Measurements from ENCODE around the gene DIP2A. TPM values are rescaled to one million over a fixed set of nuclear protein-coding genes. Genes with fewer than 3 reads are reported as not detected.
"Not testable (repeated sequence)": the region's sequence is repeated elsewhere in the genome, so short reads cannot be mapped to it uniquely, and the experiment has no call there.

DIP2A gene
- total RNA-seq, 2 experiments from 2014 or later: 52.9 to 53.2 TPM

DNA sequence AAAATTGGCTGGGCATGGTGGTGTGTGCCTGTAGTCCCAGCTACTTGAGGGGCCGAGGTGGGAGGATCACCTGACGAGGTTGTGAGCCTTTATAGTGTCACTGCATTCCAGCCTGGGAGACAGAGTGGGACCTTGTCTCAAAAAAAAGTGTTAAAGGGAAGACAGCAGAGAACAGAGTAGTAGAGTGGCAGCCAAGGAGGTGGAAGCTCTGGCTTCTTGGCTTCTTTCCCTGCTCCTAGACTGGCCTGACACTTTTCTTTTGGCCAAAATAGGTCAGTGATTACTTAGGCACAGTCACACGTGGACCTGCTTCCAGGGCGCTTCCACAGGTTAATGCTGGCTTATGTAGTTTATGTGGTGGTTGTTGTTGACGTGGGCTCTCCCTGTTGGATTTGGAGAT is 3.2 kb downstream of the DIP2A start:
- POLR2A ChIA-PET: interaction anchor here (6.9 kb wide), 1 partner anchor 38 kb away, joined by 61 read pairs; no protein-coding TSS in a partner anchor
- CTCF ChIA-PET: interaction anchor here (1.3 kb wide), 1 partner anchor 10 kb away, joined by 3 read pairs; no protein-coding TSS in a partner anchor
- Mint-ChIP-seq H3K36me3 (ENCODE audit: low read depth) (peaks cover 22% of the 10 kb centered on the region), H3K27ac (no peak overlapping the region), H3K9me3 (no peaks in the 10 kb centered on the region), H3K27me3 (no peaks in the 10 kb centered on the region), H3K4me1 (peaks cover 25% of the 10 kb centered on the region), H3K4me3 (no peak overlapping the region)
- DNase-seq: no peak

DNA sequence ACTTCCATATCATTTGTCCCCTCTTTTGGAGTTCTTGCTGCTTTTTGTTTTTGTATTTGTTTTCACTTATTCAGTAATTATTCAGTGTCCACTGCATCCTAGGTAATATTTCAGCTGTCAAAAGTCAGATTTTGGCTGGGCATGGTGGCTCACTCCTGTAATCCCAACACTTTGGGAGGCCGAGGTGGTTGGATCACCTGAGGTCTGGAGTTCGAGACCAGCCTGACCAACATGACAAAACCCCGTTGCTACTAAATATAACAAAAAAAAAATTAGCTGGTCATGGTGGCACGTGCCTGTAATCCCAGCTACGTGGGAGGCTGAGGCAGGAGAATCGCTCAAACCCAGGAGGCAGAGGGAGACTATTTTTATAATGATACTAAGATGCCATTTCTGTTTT is 6.5 kb downstream of the DIP2A start:
- peaks cover 15% of the 10 kb centered on the region for H3K4me1 Mint-ChIP-seq
- ChIA-PET CTCF (interaction anchor here (1.0 kb wide), 1 partner anchor 13 kb away, joined by 3 read pairs; no protein-coding TSS in a partner anchor), POLR2A (interaction anchor here (0.6 kb wide), 1 partner anchor 169 kb away, joined by 3 read pairs; no protein-coding TSS in a partner anchor)
- not testable (repeated sequence) for H3K27me3 Mint-ChIP-seq, DNase-seq, H3K27ac Mint-ChIP-seq, H3K4me3 Mint-ChIP-seq, H3K9me3 Mint-ChIP-seq
- H3K36me3 Mint-ChIP-seq (ENCODE audit: low read depth): peaks cover 24% of the 10 kb centered on the region

DNA sequence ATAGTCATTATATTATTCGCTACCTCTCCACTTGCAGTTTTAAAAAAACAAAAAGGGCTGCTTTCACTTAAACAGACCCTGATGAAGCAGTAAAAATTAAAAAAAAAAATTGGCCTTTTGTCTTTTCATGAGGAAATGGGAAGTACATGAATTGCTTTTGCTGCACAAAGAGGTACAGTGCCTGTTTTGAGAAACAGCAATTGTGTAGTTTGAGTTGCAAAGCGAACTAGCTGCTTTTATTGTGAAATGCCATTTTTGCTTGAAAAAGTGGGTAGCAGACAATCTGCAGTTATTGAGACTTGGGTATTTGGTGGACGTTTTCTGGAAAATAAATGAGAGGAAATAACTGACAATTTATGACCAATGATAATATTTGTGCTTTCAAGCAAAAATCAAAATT is 7.0 kb downstream of the DIP2A start:
- ChIA-PET CTCF (interaction anchor here (0.7 to 1.0 kb wide), 2 partner anchors 13 to 117 kb away, joined by 3 read pairs; no protein-coding TSS in a partner anchor), POLR2A (interaction anchor here (0.6 to 1.1 kb wide), 2 partner anchors 36 to 169 kb away, joined by 3 to 4 read pairs; no protein-coding TSS in a partner anchor)
- Mint-ChIP-seq H3K9me3 (no peaks in the 10 kb centered on the region), H3K4me1 (peaks cover 11% of the 10 kb centered on the region), H3K27me3 (no peaks in the 10 kb centered on the region), H3K4me3 (no peak overlapping the region), H3K36me3 (ENCODE audit: low read depth) (peaks cover 24% of the 10 kb centered on the region), H3K27ac (no peak overlapping the region)
- DNase-seq: no peak

DNA sequence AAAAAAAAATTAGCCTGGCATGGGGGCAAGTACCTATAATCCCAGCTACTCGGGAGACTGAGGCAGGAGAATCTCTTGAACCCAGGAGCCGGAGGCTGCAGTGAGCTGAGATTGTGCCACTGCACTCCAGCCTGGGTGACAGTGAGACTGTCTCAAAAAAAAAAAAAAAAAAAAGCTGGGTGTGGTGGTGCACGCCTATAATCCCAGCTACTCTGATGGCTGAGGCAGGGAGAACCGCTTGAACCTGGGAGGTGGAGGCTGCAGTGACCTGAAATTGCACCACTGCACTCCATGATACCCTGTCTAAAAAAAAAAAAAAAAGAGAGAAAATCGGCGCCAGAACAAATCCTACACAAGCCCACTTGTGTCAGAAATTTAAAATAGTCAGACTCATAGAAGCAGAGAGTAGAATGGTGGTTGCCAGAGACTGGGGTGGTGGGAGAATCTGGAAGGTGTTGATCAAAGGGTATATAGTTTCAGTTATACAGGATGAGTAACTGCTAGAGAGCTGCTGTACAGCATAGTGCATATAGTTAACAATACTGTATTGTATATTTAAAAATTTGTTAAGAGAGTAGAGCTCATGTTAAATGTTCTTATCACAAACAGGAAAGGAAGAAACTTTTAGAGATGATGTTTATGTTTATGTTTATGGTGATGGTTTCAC is 9.6 kb downstream of the DIP2A start:
- peaks cover 17% of the 10 kb centered on the region for H3K4me1 Mint-ChIP-seq
- CTCF ChIA-PET: no interaction called here
- peaks cover 24% of the 10 kb centered on the region for H3K36me3 Mint-ChIP-seq (ENCODE audit: low read depth)
- H3K4me3 Mint-ChIP-seq: no peak overlapping the region
- DNase-seq: no peak
- H3K27me3 Mint-ChIP-seq: no peaks in the 10 kb centered on the region
- H3K27ac Mint-ChIP-seq: no peak overlapping the region
- POLR2A ChIA-PET: interaction anchor here (0.6 to 3.4 kb wide), 3 partner anchors 9 to 1154 kb away, joined by 3 to 21 read pairs (median 4); partner anchors contain the start of gene DIP2A
- H3K9me3 Mint-ChIP-seq: no peaks in the 10 kb centered on the region

DNA sequence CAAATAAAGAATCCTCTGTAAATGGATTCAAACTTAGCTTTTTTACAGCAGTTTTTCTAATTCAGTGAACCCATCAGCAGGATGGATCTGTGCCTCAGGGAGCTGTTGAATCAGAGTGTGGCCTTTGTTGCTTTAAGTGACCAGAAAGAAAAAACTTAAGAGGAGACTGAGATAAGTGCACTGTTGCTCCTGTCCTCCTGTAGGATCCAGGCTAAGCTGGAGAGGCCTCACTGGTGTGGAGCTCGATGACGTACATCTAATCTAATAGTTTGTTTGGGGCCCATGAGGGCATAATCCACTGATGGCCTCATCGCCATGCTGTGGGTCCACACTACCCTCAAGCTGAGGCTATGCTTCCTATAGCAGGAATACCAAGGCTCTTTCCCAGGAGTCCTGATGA is 10.6 kb downstream of the DIP2A start:
- no peak overlapping the region for H3K27ac Mint-ChIP-seq
- no peak for DNase-seq
- CTCF ChIA-PET: interaction anchor here (1.0 kb wide), 1 partner anchor 13 kb away, joined by 4 read pairs; no protein-coding TSS in a partner anchor
- POLR2A ChIA-PET: interaction anchor here (1.5 to 3.4 kb wide), 2 partner anchors 11 to 90 kb away, joined by 4 to 21 read pairs; partner anchors contain the start of gene DIP2A
- H3K4me3 Mint-ChIP-seq: no peak overlapping the region
- no peaks in the 10 kb centered on the region for H3K27me3 Mint-ChIP-seq
- peaks cover 22% of the 10 kb centered on the region for H3K4me1 Mint-ChIP-seq
- H3K36me3 Mint-ChIP-seq (ENCODE audit: low read depth): peaks cover 23% of the 10 kb centered on the region
- H3K9me3 Mint-ChIP-seq: no peaks in the 10 kb centered on the region

DNA sequence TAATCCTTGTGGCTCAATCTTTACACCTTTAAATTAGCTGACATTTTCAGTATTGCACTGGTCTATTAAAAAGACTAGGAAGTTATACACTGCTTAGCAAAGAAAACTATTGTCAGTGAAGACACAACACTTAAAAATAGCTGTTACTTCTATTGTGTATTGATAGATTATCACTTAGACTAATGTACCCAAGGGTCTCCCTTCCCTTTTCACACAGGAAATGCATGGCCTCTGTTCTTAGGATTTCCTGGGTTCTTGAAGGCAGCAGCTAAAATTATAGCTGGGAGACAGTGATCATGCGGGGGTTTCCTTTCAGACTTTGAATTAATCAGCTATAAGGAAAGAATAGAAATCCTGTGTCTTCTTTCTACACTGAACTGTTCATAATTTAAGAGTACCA is 12.8 kb downstream of the DIP2A start:
- POLR2A ChIA-PET: interaction anchor here (0.8 to 2.1 kb wide), 8 partner anchors 8 to 88 kb away, joined by 3 to 11 read pairs (median 3); partner anchors contain the start of gene DIP2A
- Mint-ChIP-seq H3K9me3 (no peaks in the 10 kb centered on the region), H3K27ac (no peak overlapping the region), H3K36me3 (ENCODE audit: low read depth) (peaks cover 15% of the 10 kb centered on the region), H3K4me3 (no peak overlapping the region), H3K4me1 (peaks cover 27% of the 10 kb centered on the region), H3K27me3 (no peaks in the 10 kb centered on the region)
- DNase-seq: no peak
- CTCF ChIA-PET: interaction anchor here (1.2 to 1.4 kb wide), 2 partner anchors 9 to 28 kb away, joined by 3 to 4 read pairs; no protein-coding TSS in a partner anchor

DNA sequence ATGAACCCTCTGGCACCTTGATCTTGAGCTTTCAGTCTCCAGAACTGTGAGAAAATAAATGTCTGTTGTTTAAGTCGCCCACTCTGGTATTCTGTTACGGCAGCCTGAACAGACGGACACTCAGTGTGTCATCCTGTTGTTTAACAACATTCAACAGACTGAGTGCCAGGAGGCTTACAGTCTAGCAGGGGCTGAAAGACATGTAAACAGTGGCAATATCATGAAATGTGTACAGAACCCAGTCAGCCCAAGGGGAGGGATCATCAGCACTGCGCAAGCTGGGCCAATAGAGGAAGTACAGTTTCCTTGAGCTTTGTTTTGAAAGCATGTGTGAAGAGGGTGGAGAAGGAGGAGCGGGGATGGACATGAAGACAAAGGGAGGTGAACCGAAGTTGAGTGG is 13.6 kb downstream of the DIP2A start:
- Mint-ChIP-seq H3K27me3 (no peaks in the 10 kb centered on the region), H3K4me3 (no peak overlapping the region), H3K27ac (no peak overlapping the region), H3K36me3 (ENCODE audit: low read depth) (peaks cover 15% of the 10 kb centered on the region), H3K9me3 (no peaks in the 10 kb centered on the region), H3K4me1 (peaks cover 27% of the 10 kb centered on the region)
- CTCF ChIA-PET: interaction anchor here (1.2 to 1.4 kb wide), 2 partner anchors 10 to 28 kb away, joined by 3 to 4 read pairs; no protein-coding TSS in a partner anchor
- DNase-seq: no peak
- POLR2A ChIA-PET: interaction anchor here (0.9 to 2.1 kb wide), 6 partner anchors 9 to 28 kb away, joined by 3 to 11 read pairs (median 3); no protein-coding TSS in a partner anchor

DNA sequence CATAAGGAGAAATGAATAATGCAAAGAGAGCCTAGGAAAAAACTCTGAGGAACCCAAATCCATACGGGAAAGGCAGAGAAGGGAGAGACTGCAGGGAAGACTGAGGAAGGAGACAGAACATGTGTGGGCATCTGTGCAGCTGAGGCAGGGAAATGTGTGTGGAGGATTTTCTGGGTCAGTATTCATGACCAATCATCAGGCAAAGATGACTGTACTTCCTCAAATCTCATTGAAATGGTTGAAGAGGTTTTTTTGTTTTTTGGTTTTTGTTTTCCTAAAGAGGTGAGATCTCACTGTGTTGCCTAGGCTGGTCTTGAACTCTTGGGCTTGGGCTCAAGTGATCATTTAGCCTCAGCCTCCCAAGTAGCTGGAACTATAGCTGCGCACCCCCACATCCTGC is 15.7 kb downstream of the DIP2A start:
- peaks cover 15% of the 10 kb centered on the region for H3K36me3 Mint-ChIP-seq (ENCODE audit: low read depth)
- DNase-seq: no peak
- CTCF ChIA-PET: no interaction called here
- H3K9me3 Mint-ChIP-seq: no peaks in the 10 kb centered on the region
- H3K27ac Mint-ChIP-seq: peak overlapping the region; percentile 11
- H3K4me3 Mint-ChIP-seq: no peak overlapping the region
- POLR2A ChIA-PET: interaction anchor here (1.5 kb wide), 1 partner anchor 17 kb away, joined by 3 read pairs; no protein-coding TSS in a partner anchor
- H3K27me3 Mint-ChIP-seq: no peaks in the 10 kb centered on the region
- peaks cover 24% of the 10 kb centered on the region for H3K4me1 Mint-ChIP-seq

DNA sequence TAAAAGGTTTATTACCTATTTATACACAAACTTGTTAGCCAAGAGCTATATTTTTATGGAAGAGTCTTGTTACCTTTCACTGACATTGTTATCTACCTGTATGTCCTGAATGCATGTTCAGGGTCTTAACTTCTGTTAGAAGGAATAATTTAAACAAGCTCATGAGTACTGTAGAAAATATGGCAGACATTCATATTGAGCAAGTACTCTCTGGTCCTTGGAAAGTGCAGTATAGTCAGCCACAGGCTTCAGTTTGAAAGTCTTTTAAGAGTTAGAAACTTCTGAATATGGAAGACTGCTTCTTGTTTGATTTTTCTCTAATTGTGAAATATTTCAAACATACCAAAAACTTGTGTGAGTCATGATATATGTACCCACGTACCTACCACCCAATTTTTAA is 16.6 kb downstream of the DIP2A start:
- Mint-ChIP-seq H3K4me3 (no peak overlapping the region), H3K4me1 (peaks cover 24% of the 10 kb centered on the region), H3K9me3 (no peaks in the 10 kb centered on the region), H3K27me3 (no peaks in the 10 kb centered on the region), H3K27ac (no peak overlapping the region), H3K36me3 (ENCODE audit: low read depth) (peaks cover 15% of the 10 kb centered on the region)
- POLR2A ChIA-PET: interaction anchor here (1.5 kb wide), 1 partner anchor 18 kb away, joined by 3 read pairs; no protein-coding TSS in a partner anchor
- CTCF ChIA-PET: interaction anchor here (0.6 kb wide), 1 partner anchor 170 kb away, joined by 5 read pairs; no protein-coding TSS in a partner anchor
- no peak for DNase-seq

DNA sequence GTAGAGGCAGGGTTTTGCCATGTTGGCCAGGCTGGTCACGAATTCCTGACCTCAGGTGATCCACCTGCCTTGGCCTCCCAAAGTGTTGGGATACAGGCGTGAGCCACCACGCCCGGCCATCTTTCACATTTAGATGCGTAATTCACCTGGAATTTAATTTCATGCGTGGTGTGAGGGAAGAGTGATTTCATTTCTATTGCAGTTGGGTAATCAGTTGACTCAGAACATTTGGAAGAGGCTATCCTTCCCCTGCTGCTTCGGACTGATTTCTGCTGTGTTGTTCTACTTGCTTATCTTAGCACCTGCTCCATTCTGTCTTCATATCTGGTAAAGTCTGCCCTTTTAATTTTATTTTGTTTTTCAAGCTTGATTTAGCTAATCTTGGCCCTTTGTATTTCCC is 19.1 kb downstream of the DIP2A start:
- ChIA-PET POLR2A (no interaction called here), CTCF (no interaction called here)
- H3K4me1 Mint-ChIP-seq: peaks cover 13% of the 10 kb centered on the region
- no peak for DNase-seq
- H3K27ac Mint-ChIP-seq: no peak overlapping the region
- H3K27me3 Mint-ChIP-seq: no peaks in the 10 kb centered on the region
- H3K4me3 Mint-ChIP-seq: no peak overlapping the region
- H3K36me3 Mint-ChIP-seq (ENCODE audit: low read depth): peaks cover 24% of the 10 kb centered on the region
- H3K9me3 Mint-ChIP-seq: no peaks in the 10 kb centered on the region

DNA sequence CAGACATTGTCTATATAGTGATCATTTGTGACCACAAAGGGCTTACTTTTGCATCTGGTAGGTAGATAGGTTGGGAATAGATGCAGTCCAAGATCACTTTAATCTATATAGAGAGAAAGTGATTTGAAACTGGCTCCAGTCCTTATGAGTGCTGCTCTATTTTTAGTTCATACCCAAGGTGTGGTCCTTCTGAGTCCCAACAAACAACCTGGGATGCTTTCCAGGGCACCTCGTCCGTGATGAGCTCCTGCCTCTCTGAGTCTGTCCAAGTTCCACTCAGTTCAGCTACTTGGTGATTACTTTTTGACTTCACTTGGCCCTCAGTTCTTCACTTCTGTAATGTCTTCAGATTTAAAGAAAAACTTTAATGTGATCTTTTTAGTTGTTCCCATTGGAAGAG is 20.2 kb downstream of the DIP2A start:
- no peaks in the 10 kb centered on the region for H3K9me3 Mint-ChIP-seq
- H3K27ac Mint-ChIP-seq: no peak overlapping the region
- H3K36me3 Mint-ChIP-seq (ENCODE audit: low read depth): peaks cover 24% of the 10 kb centered on the region
- ChIA-PET CTCF (interaction anchor here (1.0 kb wide), 1 partner anchor 13 kb away, joined by 3 read pairs; no protein-coding TSS in a partner anchor), POLR2A (no interaction called here)
- H3K4me1 Mint-ChIP-seq: peaks cover 23% of the 10 kb centered on the region
- no peak overlapping the region for H3K4me3 Mint-ChIP-seq
- H3K27me3 Mint-ChIP-seq: no peaks in the 10 kb centered on the region
- DNase-seq: no peak

DNA sequence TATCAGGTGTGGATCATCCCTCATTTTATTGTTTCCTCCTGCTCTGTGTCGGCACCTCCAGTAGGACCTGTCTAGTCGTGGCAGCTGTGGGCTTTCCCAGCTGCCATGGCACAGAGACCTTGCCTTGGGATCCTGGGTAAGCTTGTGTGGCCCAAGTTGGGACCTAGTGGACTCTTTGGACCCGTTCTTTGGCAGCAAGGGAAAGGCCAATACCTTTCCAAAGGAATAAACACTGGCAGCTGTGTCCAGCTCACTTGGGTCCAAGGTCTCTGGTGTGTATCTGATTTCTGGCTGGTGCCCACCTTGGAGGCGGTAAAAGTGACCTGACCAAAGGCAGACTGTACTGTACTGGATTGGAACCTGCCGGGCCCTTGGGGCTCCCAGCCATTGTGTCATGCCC is 21.8 kb downstream of the DIP2A start:
- Mint-ChIP-seq H3K4me1 (peaks cover 18% of the 10 kb centered on the region), H3K27me3 (no peaks in the 10 kb centered on the region), H3K36me3 (ENCODE audit: low read depth) (peaks cover 30% of the 10 kb centered on the region), H3K9me3 (no peaks in the 10 kb centered on the region), H3K27ac (no peak overlapping the region), H3K4me3 (no peak overlapping the region)
- no peak for DNase-seq
- ChIA-PET POLR2A (interaction anchor here (1.1 kb wide), 1 partner anchor 9 kb away, joined by 4 read pairs; no protein-coding TSS in a partner anchor), CTCF (interaction anchor here (1.0 kb wide), 1 partner anchor 23 kb away, joined by 5 read pairs; no protein-coding TSS in a partner anchor)

DNA sequence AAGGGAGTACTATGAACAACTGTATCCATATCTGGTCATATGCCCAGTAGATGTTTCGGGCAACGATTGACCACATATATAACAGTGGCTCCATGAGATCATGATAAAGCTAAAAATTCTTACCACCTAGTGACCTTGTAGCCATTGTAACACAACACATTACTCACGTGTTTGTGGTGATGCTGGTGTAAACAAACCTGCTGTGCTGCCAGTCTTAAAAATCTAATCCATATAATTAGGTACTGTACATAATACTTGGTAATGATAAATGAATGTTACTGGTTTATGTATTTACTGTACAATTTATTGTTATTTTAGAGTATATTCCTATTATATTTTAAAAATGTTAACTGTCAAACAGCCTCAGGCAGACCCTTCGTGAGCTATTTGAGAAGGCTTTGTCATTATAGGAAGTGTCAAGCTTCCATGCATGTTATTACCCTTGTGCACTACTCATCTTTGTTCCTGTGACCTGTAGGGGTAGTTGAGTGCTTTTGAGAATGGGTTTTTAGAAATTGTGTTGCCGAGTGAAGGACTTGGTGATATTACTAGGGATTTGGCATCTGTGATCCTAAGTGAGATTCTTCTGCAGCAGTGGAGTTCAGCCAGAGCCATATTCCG is 23.6 kb downstream of the DIP2A start:
- H3K36me3 Mint-ChIP-seq (ENCODE audit: low read depth): peaks cover 32% of the 10 kb centered on the region
- CTCF ChIA-PET: interaction anchor here (1.2 to 1.5 kb wide), 2 partner anchors 13 to 50 kb away, joined by 3 to 4 read pairs; no protein-coding TSS in a partner anchor
- H3K27me3 Mint-ChIP-seq: no peaks in the 10 kb centered on the region
- H3K4me1 Mint-ChIP-seq: peaks cover 18% of the 10 kb centered on the region
- H3K27ac Mint-ChIP-seq: no peak overlapping the region
- H3K9me3 Mint-ChIP-seq: no peaks in the 10 kb centered on the region
- H3K4me3 Mint-ChIP-seq: no peak overlapping the region
- POLR2A ChIA-PET: interaction anchor here (1.7 to 2.2 kb wide), 2 partner anchors 18 to 24 kb away, joined by 8 to 9 read pairs; partner anchors contain the start of gene DIP2A
- DNase-seq: no peak
